GM19372 (cell line): ENCODE measurements around the gene ECEL1.

Source experiments
- ATAC-seq: cut with Tn5 transposase; IDR thresholded peaks from one replicate; pipeline ENCODE4 v1.9.1; 2021; ENCODE audit warnings: mild to moderate bottlenecking, low read depth, moderate library complexity; ENCODE audit not compliant: unreplicated experiment

The ECEL1 gene

DNA sequence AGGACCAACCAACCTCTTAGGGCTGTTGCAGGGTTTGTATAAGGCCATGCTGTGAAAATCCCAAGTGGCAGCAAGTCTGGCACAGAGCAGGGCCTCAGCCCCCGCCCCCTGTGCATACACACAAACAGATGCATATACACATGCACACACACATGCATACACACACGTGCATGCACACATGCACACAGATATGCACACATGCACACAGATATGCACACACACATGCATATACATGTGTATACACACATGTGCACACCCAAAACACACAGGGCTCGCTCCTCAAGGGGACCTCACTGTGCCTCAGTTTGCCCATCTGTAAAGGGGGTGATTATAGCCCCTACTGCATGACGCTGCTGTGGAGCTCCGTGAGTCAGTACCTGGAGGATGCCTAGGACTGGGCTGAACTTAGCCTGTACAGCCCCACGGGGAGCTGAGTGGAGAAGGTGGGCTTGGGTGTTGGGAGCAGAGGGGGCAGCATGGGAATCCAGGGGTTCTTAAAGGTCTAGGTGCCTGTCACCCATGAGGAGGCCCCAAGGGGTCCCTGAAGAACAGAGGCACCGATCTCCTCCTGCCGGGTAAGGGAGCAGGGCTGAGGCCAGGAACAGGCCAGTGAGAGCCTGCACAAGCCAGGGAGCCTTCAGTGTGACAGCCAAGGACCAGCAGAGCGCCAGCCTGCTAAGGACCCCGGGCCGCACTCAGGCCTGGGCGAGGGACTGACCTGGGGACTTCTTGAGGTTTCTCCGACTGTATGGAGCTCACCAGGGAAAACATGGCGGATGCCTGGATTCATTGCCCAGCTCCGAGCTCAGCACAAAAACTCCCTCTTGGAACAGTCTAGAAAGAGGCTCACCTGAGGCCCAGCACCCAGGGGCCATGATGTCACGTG lies 55.7 kb downstream of the ECEL1 start:
- ATAC-seq = no peak
